A549 (cell line): ENCODE measurements around the gene GRID1. TPM values are rescaled to one million over a fixed set of nuclear protein-coding genes. Genes with fewer than 3 reads are reported as not detected.

Experiments
- ATAC-seq, 2 experiments: fragments of 200-7000 bp in 1 of 2; fragments of >200 bp in 1 of 2; cut with Nextera tagmentation in 1 of 2; cut with Tn5 transposase in 1 of 2; 3 replicates each; pipeline versions ENCODE4 v1.8.0 to v1.9.1; 2018 to 2020; ENCODE audit warnings: mild to moderate bottlenecking in 1 of 2, moderate library complexity in 1 of 2
- CTCF ChIA-PET: fragments of 300-600 bp; sonication (Branson Sonifier 250); formaldehyde crosslinking; extraction: SDS; loops from one replicate; lab custom pipeline; 2021; ENCODE audit warnings: antibody characterized with exemption, inconsistent platforms; lab: Yijun Ruan, JAX
- POLR2A ChIA-PET: fragments of 350-600 bp; formaldehyde crosslinking; extraction: SDS; loops from one replicate; lab custom pipeline; 2021; ENCODE audit warnings: antibody characterized with exemption, inconsistent platforms; lab: Yijun Ruan, JAX
- DNase-seq, 2 experiments: peaks; one replicate each; pipeline versions ENCODE4 v3.0.0 to v3.0.0-alpha.2; 2011 to 2016; ENCODE audit warnings: low read depth in 1 of 2, low spot score in 1 of 2
- FAIRE-seq: peaks from 2 replicates; lab custom pipeline; 2011; peaks lifted over from hg19 to GRCh38; lab: Jason Lieb, UNC
- H3K27ac ChIP-seq, 2 experiments: fragments of >200 bp; sonication (Bioruptor Twin); formaldehyde crosslinking; 3 replicates each; pipeline ENCODE4 v1.5.1; 2016 to 2017
- H3K4me1 ChIP-seq: fragments of >200 bp; sonication (Bioruptor Twin); formaldehyde crosslinking; 3 replicates; pipeline ENCODE4 v1.6.1; 2016
- H3K4me2 ChIP-seq: fragments of >200 bp; sonication (Bioruptor Twin); formaldehyde crosslinking; 3 replicates; pipeline ENCODE4 v1.6.1; 2016
- H3K4me3 ChIP-seq: fragments of >200 bp; sonication (Bioruptor Twin); formaldehyde crosslinking; 3 replicates; pipeline ENCODE4 v1.5.1; 2016
- H3K9me3 ChIP-seq: fragments of >200 bp; sonication (Bioruptor Twin); formaldehyde crosslinking; 3 replicates; pipeline ENCODE4 v1.6.1; 2016
- CBX2 ChIP-seq: fragments of 200-600 bp; sonication (generic); IDR thresholded peaks from 2 replicates; pipeline ENCODE4 v1.6.1; 2016; ENCODE audit warnings: low read depth, mild to moderate bottlenecking, borderline replicate concordance
- CHD2 ChIP-seq: fragments of 150-350 bp; IDR thresholded peaks from 2 replicates; pipeline ENCODE4 v1.6.1; 2014; ENCODE audit warnings: low read length; ENCODE audit not compliant: partially characterized antibody
- EP300 ChIP-seq, 2 experiments: fragments of >200 bp; sonication (Bioruptor Twin); formaldehyde crosslinking; IDR thresholded peaks; 2 replicates in 1 of 2; 3 replicates in 1 of 2; pipeline ENCODE4 v1.6.1; 2016 to 2017
- ESRRA ChIP-seq: fragments of 150-350 bp; IDR thresholded peaks from 2 replicates; pipeline ENCODE4 v1.6.1; 2014; ENCODE audit warnings: mild to moderate bottlenecking, low read length, borderline replicate concordance
- FOXS1 ChIP-seq: fragments of 250-450 bp; sonication (Bioruptor Pico); IDR thresholded peaks from 2 replicates; pipeline ENCODE4 v1.5.0; 2020; ENCODE audit warnings: mild to moderate bottlenecking, moderate library complexity
- GATA3 ChIP-seq: IDR thresholded peaks from 2 replicates; pipeline ENCODE4 v1.6.1; 2012; ENCODE audit warnings: borderline replicate concordance
- HOXA7 ChIP-seq: fragments of 250-450 bp; sonication (Bioruptor Pico); IDR thresholded peaks from 2 replicates; pipeline ENCODE4 v1.5.0; 2020; ENCODE audit warnings: mild to moderate bottlenecking, moderate library complexity
- JUNB ChIP-seq: fragments of >200 bp; sonication (Bioruptor Twin); formaldehyde crosslinking; IDR thresholded peaks from 2 replicates; pipeline ENCODE4 v1.6.1; 2016
- KDM1A ChIP-seq: fragments of 200-600 bp; sonication (generic); IDR thresholded peaks from 2 replicates; pipeline ENCODE4 v1.6.1; 2016; ENCODE audit warnings: low read depth, mild to moderate bottlenecking
- MAFK ChIP-seq: fragments of 450-650 bp; IDR thresholded peaks from 2 replicates; pipeline ENCODE4 v1.6.1; 2014; ENCODE audit not compliant: partially characterized antibody
- MAZ ChIP-seq: fragments of 150-350 bp; IDR thresholded peaks from 2 replicates; pipeline ENCODE4 v1.6.1; 2014; ENCODE audit warnings: antibody characterized with exemption, low read depth, low read length, borderline replicate concordance
- NFE2L2 ChIP-seq: fragments of 150-350 bp; conservative IDR thresholded peaks from 2 replicates; pipeline ENCODE4 v1.6.1; 2014; ENCODE audit warnings: low read length
- NR3C1 ChIP-seq: fragments of >200 bp; sonication (Bioruptor Twin); formaldehyde crosslinking; IDR thresholded peaks from 3 replicates; pipeline ENCODE4 v1.6.1; 2017
- PHF8 ChIP-seq: fragments of 200-600 bp; sonication (generic); IDR thresholded peaks from 2 replicates; pipeline ENCODE4 v1.6.1; 2016; ENCODE audit warnings: low read depth, mild to moderate bottlenecking, antibody characterized with exemption, moderate library complexity, borderline replicate concordance
- RARB ChIP-seq: fragments of 250-450 bp; sonication (Bioruptor Pico); IDR thresholded peaks from 2 replicates; pipeline ENCODE4 v1.8.0; 2021; ENCODE audit warnings: mild to moderate bottlenecking, moderate library complexity
- RFX5 ChIP-seq: fragments of 450-650 bp; IDR thresholded peaks from 2 replicates; pipeline ENCODE4 v1.7.1; 2014; ENCODE audit warnings: antibody characterized with exemption, mild to moderate bottlenecking, moderate library complexity
- SMC3 ChIP-seq: fragments of >200 bp; sonication (Bioruptor Twin); formaldehyde crosslinking; IDR thresholded peaks from 3 replicates; pipeline ENCODE4 v1.6.1; 2018; ENCODE audit warnings: inconsistent platforms
- TFCP2L1 ChIP-seq: fragments of 250-450 bp; sonication (Bioruptor Pico); IDR thresholded peaks from 2 replicates; pipeline ENCODE4 v1.5.0; 2021; ENCODE audit warnings: mild to moderate bottlenecking
- TP53 ChIP-seq: fragments of 250-450 bp; sonication (Bioruptor Pico); IDR thresholded peaks from 2 replicates; pipeline ENCODE4 v1.5.0; 2021; ENCODE audit warnings: mild to moderate bottlenecking, moderate library complexity
- ZFP36 ChIP-seq: fragments of 450-650 bp; IDR thresholded peaks from 2 replicates; pipeline ENCODE4 v1.6.1; 2014; ENCODE audit warnings: borderline replicate concordance; ENCODE audit not compliant: partially characterized antibody
- ZNF302 ChIP-seq: fragments of 250-450 bp; sonication (Bioruptor Pico); IDR thresholded peaks from 2 replicates; pipeline ENCODE4 v1.9.0; 2021; ENCODE audit warnings: inconsistent platforms, mild to moderate bottlenecking, moderate library complexity
- ZSCAN20 ChIP-seq: fragments of 250-450 bp; sonication (Bioruptor Pico); IDR thresholded peaks from 2 replicates; pipeline ENCODE4 v1.8.0; 2022; ENCODE audit warnings: mild to moderate bottlenecking, moderate library complexity
- WGBS: methylation state at CpG from one replicate; pipeline ENCODE4 v1.1.6; 2017; ENCODE audit errors: missing lambda C conversion rate; 5-methylcytosine and 5-hydroxymethylcytosine counted together
- polyA plus RNA-seq, 4 experiments: library from polyadenylated mRNA; depleted of rRNA in 3 of 4; stranded (reverse); fragments of >200 nt; fragmentation: RNase III in 1 of 4; extraction: RNeasy Plus Mini Kit Qiagen cat#74134 plus additional on column Dnase treatment in 1 of 4; gene quantifications; 2 replicates in 3 of 4; 3 replicates in 1 of 4; pipeline ENCODE4 v1.2.3, GENCODE V29; 2011 to 2017
- TF ChIP-seq, protein P1 (sequence below): fragments of >200 bp; sonication (Bioruptor Twin); formaldehyde crosslinking; IDR thresholded peaks from 3 replicates; pipeline ENCODE4 v1.6.1; 2016
- TF ChIP-seq, protein P2 (sequence below): fragments of >200 bp; sonication (Bioruptor Twin); formaldehyde crosslinking; IDR thresholded peaks from 2 replicates; pipeline ENCODE4 v1.6.1; 2016
- TF ChIP-seq, protein P3 (sequence below): IDR thresholded peaks from 2 replicates; pipeline ENCODE4 v1.6.1; 2012
- TF ChIP-seq, protein P4 (sequence below): IDR thresholded peaks from 2 replicates; pipeline ENCODE4 v1.6.1; 2012; ENCODE audit warnings: low read depth, borderline replicate concordance
- TF ChIP-seq, protein P5 (sequence below): fragments of 250-450 bp; sonication (Bioruptor Pico); IDR thresholded peaks from 2 replicates; pipeline ENCODE4 v1.5.0; 2020; ENCODE audit warnings: low read depth, mild to moderate bottlenecking, moderate library complexity

Gene GRID1
- polyA plus RNA-seq, 2 of the 4 experiments (the other 2 are of a cell fraction) = 0.14 to 0.30 TPM

DNA sequence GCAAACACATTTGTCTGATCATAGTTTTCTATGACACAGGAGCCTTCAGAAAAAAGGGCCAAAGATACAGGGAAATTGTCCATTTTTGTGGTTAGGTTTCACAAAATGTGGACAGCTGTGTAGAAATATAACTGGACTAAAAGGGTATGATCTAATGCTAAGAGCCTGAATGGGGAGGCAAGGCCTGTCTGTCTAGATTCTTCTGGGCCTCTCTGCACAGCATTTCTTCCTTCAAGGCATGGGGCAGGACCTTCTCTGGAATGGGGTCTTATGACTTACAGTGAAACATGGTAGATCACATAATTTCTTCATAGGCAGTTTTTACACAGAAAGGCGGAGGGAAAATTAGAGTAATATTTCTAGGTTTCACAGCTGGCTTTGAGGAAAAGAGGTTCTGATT, 795.7 kb downstream of the GRID1 start:
- no peak for DNase-seq
- FAIRE-seq = no peak
- WGBS = 95% methylated on average over 1 of the region's 1 CpG
- TF ChIP-seq TP53 (CRISPR knock-in tag) (no peak), NR3C1 (no peak), NFE2L2 (no peak), ZNF302 (CRISPR knock-in tag) (no peak), MAFK (no peak), MAZ (no peak), ZSCAN20 (CRISPR knock-in tag) (no peak), KDM1A (no peak), FOXS1 (CRISPR knock-in tag) (no peak), JUNB (no peak)
- TF ChIP-seq, protein P1, sequence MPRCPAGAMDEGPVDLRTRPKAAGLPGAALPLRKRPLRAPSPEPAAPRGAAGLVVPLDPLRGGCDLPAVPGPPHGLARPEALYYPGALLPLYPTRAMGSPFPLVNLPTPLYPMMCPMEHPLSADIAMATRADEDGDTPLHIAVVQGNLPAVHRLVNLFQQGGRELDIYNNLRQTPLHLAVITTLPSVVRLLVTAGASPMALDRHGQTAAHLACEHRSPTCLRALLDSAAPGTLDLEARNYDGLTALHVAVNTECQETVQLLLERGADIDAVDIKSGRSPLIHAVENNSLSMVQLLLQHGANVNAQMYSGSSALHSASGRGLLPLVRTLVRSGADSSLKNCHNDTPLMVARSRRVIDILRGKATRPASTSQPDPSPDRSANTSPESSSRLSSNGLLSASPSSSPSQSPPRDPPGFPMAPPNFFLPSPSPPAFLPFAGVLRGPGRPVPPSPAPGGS = no peak
- TF ChIP-seq, protein P2, sequence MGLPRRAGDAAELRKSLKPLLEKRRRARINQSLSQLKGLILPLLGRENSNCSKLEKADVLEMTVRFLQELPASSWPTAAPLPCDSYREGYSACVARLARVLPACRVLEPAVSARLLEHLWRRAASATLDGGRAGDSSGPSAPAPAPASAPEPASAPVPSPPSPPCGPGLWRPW = no peak
- TF ChIP-seq, protein P3, sequence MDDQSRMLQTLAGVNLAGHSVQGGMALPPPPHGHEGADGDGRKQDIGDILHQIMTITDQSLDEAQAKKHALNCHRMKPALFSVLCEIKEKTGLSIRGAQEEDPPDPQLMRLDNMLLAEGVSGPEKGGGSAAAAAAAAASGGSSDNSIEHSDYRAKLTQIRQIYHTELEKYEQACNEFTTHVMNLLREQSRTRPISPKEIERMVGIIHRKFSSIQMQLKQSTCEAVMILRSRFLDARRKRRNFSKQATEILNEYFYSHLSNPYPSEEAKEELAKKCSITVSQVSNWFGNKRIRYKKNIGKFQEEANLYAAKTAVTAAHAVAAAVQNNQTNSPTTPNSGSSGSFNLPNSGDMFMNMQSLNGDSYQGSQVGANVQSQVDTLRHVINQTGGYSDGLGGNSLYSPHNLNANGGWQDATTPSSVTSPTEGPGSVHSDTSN = no peak
- CTCF ChIA-PET = interaction anchor here (1.2 to 1.4 kb wide), 2 partner anchors 10 to 42 kb away, joined by 3 read pairs; no protein-coding TSS in a partner anchor
- ATAC-seq = no peak
- Histone ChIP-seq H3K4me2 (no peak overlapping the region), H3K27ac (no peak overlapping the region), H3K4me3 (no peak overlapping the region), H3K4me1 (no peaks in the 10 kb centered on the region), H3K9me3 (no peaks in the 10 kb centered on the region)
- POLR2A ChIA-PET = no interaction called here

DNA sequence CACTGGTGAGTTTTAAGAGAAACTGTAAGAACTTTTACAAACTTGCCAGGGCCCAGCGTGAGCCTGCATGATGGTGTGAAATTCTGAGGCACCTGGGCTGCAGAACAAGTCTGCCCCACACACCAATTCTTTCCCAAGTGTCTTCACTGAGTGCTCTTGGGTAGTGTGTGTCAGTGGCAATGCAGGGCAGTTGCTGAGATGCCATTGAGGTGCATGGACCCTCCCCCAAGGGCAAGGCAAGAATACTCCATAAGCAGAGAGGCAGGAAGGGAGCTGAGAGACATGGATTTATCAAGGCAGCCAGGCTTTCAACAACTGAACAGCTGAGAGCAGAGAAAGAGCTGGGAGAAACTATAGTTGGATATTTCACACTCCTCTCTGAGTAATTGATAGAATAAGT, 801.2 kb downstream of the GRID1 start:
- no peak for FAIRE-seq

DNA sequence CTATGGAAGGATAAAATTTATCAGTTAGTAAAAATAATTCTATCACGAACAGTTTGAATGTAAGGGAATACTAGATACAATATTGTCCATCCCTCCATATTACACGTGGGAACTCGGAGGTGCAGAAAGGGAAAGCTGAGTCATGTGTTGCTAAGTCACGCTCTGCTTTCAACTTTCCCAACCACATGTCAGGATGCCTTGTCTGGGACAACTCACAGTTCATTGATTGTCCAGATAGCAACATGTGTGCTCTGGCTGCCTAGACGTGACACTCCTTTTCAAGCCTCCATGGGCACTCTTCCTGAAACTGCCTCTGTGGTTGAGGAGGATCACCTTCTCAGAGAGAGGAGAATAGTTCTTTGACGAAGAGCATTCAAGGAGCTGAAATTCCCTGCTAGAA, 808.1 kb downstream of the GRID1 start:
- no peak for DNase-seq

More for the DNA sequence above, 801.2 kb downstream of the GRID1 start:
- DNase-seq (no peak), ATAC-seq (no peak)
- no peaks in the 10 kb centered on the region for H3K4me1 ChIP-seq
- ChIA-PET POLR2A (no interaction called here), CTCF (no interaction called here)
- H3K4me3 ChIP-seq = no peak overlapping the region
- H3K27ac ChIP-seq = no peak overlapping the region
- WGBS = 71% methylated on average over 1 of the region's 1 CpG
- TF ChIP-seq TFCP2L1 (CRISPR knock-in tag) (no peak), EP300 (IDR thresholded peaks at IDR 0.05) (no peak), RFX5 (no peak)
- TF ChIP-seq, protein P1 = no peak
- no peaks in the 10 kb centered on the region for H3K9me3 ChIP-seq
- no peak overlapping the region for H3K4me2 ChIP-seq

More for the DNA sequence above, 808.1 kb downstream of the GRID1 start:
- CTCF ChIA-PET = no interaction called here
- WGBS = 79% methylated on average over 6 of the region's 6 CpGs
- TF ChIP-seq ESRRA (no peak), TP53 (CRISPR knock-in tag) (no peak), GATA3 (no peak), CHD2 (no peak), HOXA7 (CRISPR knock-in tag) (no peak), CBX2 (no peak), RARB (CRISPR knock-in tag) (no peak), JUNB (no peak), ZSCAN20 (CRISPR knock-in tag) (no peak), SMC3 (no peak), PHF8 (no peak), ZFP36 (no peak)
- TF ChIP-seq, protein P4, sequence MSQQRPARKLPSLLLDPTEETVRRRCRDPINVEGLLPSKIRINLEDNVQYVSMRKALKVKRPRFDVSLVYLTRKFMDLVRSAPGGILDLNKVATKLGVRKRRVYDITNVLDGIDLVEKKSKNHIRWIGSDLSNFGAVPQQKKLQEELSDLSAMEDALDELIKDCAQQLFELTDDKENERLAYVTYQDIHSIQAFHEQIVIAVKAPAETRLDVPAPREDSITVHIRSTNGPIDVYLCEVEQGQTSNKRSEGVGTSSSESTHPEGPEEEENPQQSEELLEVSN = no peak
- TF ChIP-seq, protein P5, sequence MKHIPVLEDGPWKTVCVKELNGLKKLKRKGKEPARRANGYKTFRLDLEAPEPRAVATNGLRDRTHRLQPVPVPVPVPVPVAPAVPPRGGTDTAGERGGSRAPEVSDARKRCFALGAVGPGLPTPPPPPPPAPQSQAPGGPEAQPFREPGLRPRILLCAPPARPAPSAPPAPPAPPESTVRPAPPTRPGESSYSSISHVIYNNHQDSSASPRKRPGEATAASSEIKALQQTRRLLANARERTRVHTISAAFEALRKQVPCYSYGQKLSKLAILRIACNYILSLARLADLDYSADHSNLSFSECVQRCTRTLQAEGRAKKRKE (CRISPR knock-in tag) = no peak
- Histone ChIP-seq H3K4me3 (no peak overlapping the region), H3K9me3 (no peaks in the 10 kb centered on the region), H3K27ac (no peak overlapping the region), H3K4me2 (no peak overlapping the region), H3K4me1 (peaks cover 9% of the 10 kb centered on the region; the same call in 1 of the 3 replicates)
- no peak for ATAC-seq
- POLR2A ChIA-PET = no interaction called here
- no peak for FAIRE-seq
